Thyroid gland (tissue), 4 donors: ENCODE measurements around the gene KDM4B. TPM values are rescaled to one million over a fixed set of nuclear protein-coding genes. Genes with fewer than 3 reads are reported as not detected.

Source experiments
- DNase-seq, 2 donors: peaks; one replicate each; pipeline ENCODE4 v3.0.0-alpha.2; 2019
- H3K27ac ChIP-seq, 3 donors: fragments of 200-600 bp; sonication (generic); 1 replicate in 2 of 3; 2 replicates in 1 of 3; pipeline ENCODE4 v1.5.1; 2016 to 2019; ENCODE audit warnings: mild to moderate bottlenecking in 1 of 3, moderate library complexity in 1 of 3
- H3K27me3 ChIP-seq: fragments of 200-600 bp; sonication (generic); one replicate; pipeline ENCODE4 v1.5.1; 2019
- H3K36me3 ChIP-seq, 2 donors: fragments of 200-600 bp; sonication (generic); one replicate each; pipeline ENCODE4 v1.5.1; 2016 to 2019
- H3K4me1 ChIP-seq, 2 donors: fragments of 200-600 bp; sonication (generic); one replicate each; pipeline ENCODE4 v1.5.1; 2017 to 2019
- H3K4me3 ChIP-seq, 3 donors: fragments of 200-600 bp; sonication (generic); replicated peaks in 1 of 3; 1 replicate in 2 of 3; 2 replicates in 1 of 3; pipeline ENCODE4 v1.5.1; 2016; ENCODE audit warnings: mild to moderate bottlenecking in 1 of 3
- H3K9me3 ChIP-seq: fragments of 200-600 bp; sonication (generic); one replicate; pipeline ENCODE4 v1.5.1; 2017
- CTCF ChIP-seq, 6 experiments: fragments of 200-600 bp in 3 of 6; fragments of 450-650 bp in 3 of 6; sonication (generic) in 3 of 6; IDR thresholded peaks; one replicate each; pipeline ENCODE4 v1.5.1; 2016 to 2019; ENCODE audit warnings: antibody characterized with exemption in 6 of 6, mild to moderate bottlenecking in 2 of 6, inconsistent platforms in 1 of 6, moderate library complexity in 1 of 6
- POLR2A ChIP-seq, 2 donors: fragments of 450-650 bp; IDR thresholded peaks; one replicate each; pipeline ENCODE4 v1.6.1; 2017; ENCODE audit warnings: antibody characterized with exemption in 2 of 2, mild to moderate bottlenecking in 2 of 2, moderate library complexity in 1 of 2
- WGBS, 2 donors: methylation state at CpG; one replicate each; pipeline ENCODE4 v1.1.5; 2017; 5-methylcytosine and 5-hydroxymethylcytosine counted together
- intact Hi-C: fragments of 100-400 bp; cut with DNase I; formaldehyde crosslinking; loops from one replicate; pipeline ENCODE4 v1.15.1; 2023
- total RNA-seq, 4 donors: library from RNA; depleted of rRNA; stranded (reverse); fragments of >200 nt; gene quantifications; one replicate each; pipeline ENCODE4 v1.2.3, GENCODE V29; 2016

The KDM4B gene
- total RNA-seq, 4 donors from 2014 or later, result 44.3 to 87.2 (median 75.8) TPM

- DNase-seq, result peak in 1 of 2 donors; percentile 47
- intact Hi-C loops, result no loop called here
- Histone ChIP-seq H3K27me3 (no peaks in the 10 kb centered on the region), H3K4me3 (no peak overlapping the region), H3K36me3 (peaks cover 6 to 10% of the 10 kb centered on the region in 2 donors), H3K4me1 (peaks cover 3 to 45% of the 10 kb centered on the region in 2 donors), H3K27ac (peak overlapping the region in 1 of 3 donors; percentile 41), H3K9me3 (no peaks in the 10 kb centered on the region)
- no peak for TF ChIP-seq POLR2A (IDR thresholded peaks at IDR 0.05)
- TF ChIP-seq CTCF (IDR thresholded peaks at IDR 0.05), result no peak
- WGBS, 2 donors, result 66 to 68% methylated on average over 5 to 9 of the region's 9 CpGs
Observed at GRCh38 chr19:5128936-5129389, 160.1 kb downstream of the KDM4B start.

GRCh38 chr19:5129691-5130090, 160.8 kb downstream of the KDM4B start:
- DNase-seq, result no peak
- H3K27me3 ChIP-seq, result no peaks in the 10 kb centered on the region
- WGBS, 2 donors, result 70 to 98% methylated on average over 2 to 10 of the region's 13 CpGs
- intact Hi-C loops, result no loop called here
- TF ChIP-seq POLR2A (IDR thresholded peaks at IDR 0.05), result no peak
- TF ChIP-seq CTCF (IDR thresholded peaks at IDR 0.05), result no peak
- no peaks in the 10 kb centered on the region for H3K9me3 ChIP-seq
- H3K4me1 ChIP-seq, result peaks cover 3 to 45% of the 10 kb centered on the region in 2 donors
- no peak overlapping the region for H3K4me3 ChIP-seq
- H3K36me3 ChIP-seq, result peaks cover 14 to 17% of the 10 kb centered on the region in 2 donors
- no peak overlapping the region for H3K27ac ChIP-seq

- Histone ChIP-seq H3K4me1 (peaks cover 3 to 45% of the 10 kb centered on the region in 2 donors), H3K4me3 (no peak overlapping the region), H3K27me3 (no peaks in the 10 kb centered on the region), H3K36me3 (peaks cover 22 to 26% of the 10 kb centered on the region in 2 donors), H3K9me3 (no peaks in the 10 kb centered on the region), H3K27ac (peak overlapping the region in 2 of 3 donors; percentile 17 to 59)
- TF ChIP-seq CTCF (IDR thresholded peaks at IDR 0.05) (no peak), POLR2A (IDR thresholded peaks at IDR 0.05) (no peak)
- intact Hi-C loops, result no loop called here
- 93 to 95% methylated on average over 27 of the region's 27 CpGs for WGBS, 2 donors
- DNase-seq, result no peak
Observed at GRCh38 chr19:5130371-5131030, 161.6 kb downstream of the KDM4B start.

- no peak overlapping the region for H3K4me3 ChIP-seq
- no peaks in the 10 kb centered on the region for H3K27me3 ChIP-seq
- 67 to 84% methylated on average over 6 to 11 of the region's 21 CpGs for WGBS, 2 donors
- peak in 1 of 2 donors; percentile 65 for DNase-seq
- intact Hi-C loops, result no loop called here
- peaks cover 27 to 31% of the 10 kb centered on the region in 2 donors for H3K36me3 ChIP-seq
- peaks cover 3 to 45% of the 10 kb centered on the region in 2 donors for H3K4me1 ChIP-seq
- no peak for TF ChIP-seq CTCF (IDR thresholded peaks at IDR 0.05)
- no peak for TF ChIP-seq POLR2A (IDR thresholded peaks at IDR 0.05)
- H3K9me3 ChIP-seq, result no peaks in the 10 kb centered on the region
- H3K27ac ChIP-seq, result peak overlapping the region in 2 of 3 donors; percentile 17 to 59
Observed at GRCh38 chr19:5131031-5131505, 162.2 kb downstream of the KDM4B start.
